ENCODE measurements around the gene VAMP1. TPM values are rescaled to one million over a fixed set of nuclear protein-coding genes. Genes with fewer than 3 reads are reported as not detected.
"Not testable (repeated sequence)": the region's sequence is repeated elsewhere in the genome, so short reads cannot be mapped to it uniquely, and the experiment has no call there.

Gene VAMP1
- total and polyA plus RNA-seq, 9 of the 15 experiments (the other 6 are each of a cell fraction or from before 2014, with no cell fraction given): 0.76 to 13.2 (median 4.2) TPM

GRCh38 chr12:6476489-6476888 lies 6.0 kb upstream of the VAMP1 start:
- Histone ChIP-seq H3K4me2 (ENCODE audit: insufficient read depth, low read length) (no peak overlapping the region), H3K4me1 (replicated peaks in 1 of 2; ENCODE audit: control insufficient read depth in 2 of 2, insufficient read depth in 2 of 2, low read length in 2 of 2) (peaks cover 2 to 5% of the 10 kb centered on the region in 2 experiments; a peak in 3 of 5 replicates), H3K79me2 (ENCODE audit: control insufficient read depth, insufficient read depth, low read length) (no peaks in the 10 kb centered on the region), H3K9ac (ENCODE audit: insufficient read depth in 1 of 2, low read depth in 2 of 2, low read length in 2 of 2) (no peak overlapping the region), H3K27me3 (ENCODE audit: control insufficient read depth in 2 of 2, insufficient read depth in 2 of 2, low read length in 2 of 2) (no peaks in the 10 kb centered on the region), H3K9me1 (ENCODE audit: control insufficient read depth, insufficient read depth, low read length) (no peaks in the 10 kb centered on the region), H2AFZ (ENCODE audit: low read depth, low read length) (no peak overlapping the region), H3K36me3 (ENCODE audit: control insufficient read depth, insufficient read depth, low read length) (no peaks in the 10 kb centered on the region), H3K4me3 (no peak overlapping the region), H3K9me3 (replicated peaks; ENCODE audit: control insufficient read depth, insufficient read depth, low read depth, low read length) (no peaks in the 10 kb centered on the region), H3K27ac (ENCODE audit: extremely low read depth, low read depth, low read length) (no peak overlapping the region), H4K20me1 (replicated peaks; ENCODE audit: control insufficient read depth, insufficient read depth, low read length) (no peaks in the 10 kb centered on the region)
- no peak for DNase-seq (ENCODE audit: extremely low read depth in 1 of 4, low spot score in 3 of 4)
- no peak for TF ChIP-seq ZNF436 (CRISPR knock-in tag; IDR thresholded peaks at IDR 0.05)
- no peak for TF ChIP-seq CEBPG (CRISPR knock-in tag; IDR thresholded peaks at IDR 0.05)
- TF ChIP-seq CEBPG (tag; conservative IDR thresholded peaks at IDR 0.05 in 1 of 2, IDR thresholded peaks at IDR 0.05 in 1 of 2): no peak
- TF ChIP-seq GTF2E2 (tag; IDR thresholded peaks at IDR 0.05): no peak
- no peak for TF ChIP-seq ZKSCAN8 (CRISPR knock-in tag; IDR thresholded peaks at IDR 0.05)
- no peak for TF ChIP-seq FOXA1 (IDR thresholded peaks at IDR 0.05; ENCODE audit: borderline replicate concordance)
- no peak for TF ChIP-seq HMGN3 (IDR thresholded peaks at IDR 0.05; ENCODE audit: borderline replicate concordance, extremely low read depth, insufficient read length, low read depth, low read length)
- no peak for TF ChIP-seq E2F3 (CRISPR knock-in tag; IDR thresholded peaks at IDR 0.05)
- no peak for TF ChIP-seq KLF1 (tag; IDR thresholded peaks at IDR 0.05)
- TF ChIP-seq ATF1 (CRISPR knock-in tag; IDR thresholded peaks at IDR 0.05): no peak
- TF ChIP-seq ATF1 (tag; IDR thresholded peaks at IDR 0.05): no peak
- no peak for TF ChIP-seq RNF2 (IDR thresholded peaks at IDR 0.05)
- intact Hi-C loops (cut with micrococcal nuclease): no loop called here
- no TSS peak for BruUV-seq (replicated peaks)
- in situ Hi-C loops (cut with MboI): no loop called here
- ATAC-seq: no peak
- 20% methylated on average over 3 of the region's 3 CpGs for WGBS (ENCODE audit: insufficient coverage, low coverage, missing lambda C conversion rate)
- FAIRE-seq: no peak
- ChIA-PET CTCF (ENCODE audit: low intra/inter-chr PET ratio) (no interaction called here), POLR2A (no interaction called here)

- H3K4me2 ChIP-seq (ENCODE audit: insufficient read depth, low read length); intact Hi-C loops (cut with micrococcal nuclease); CTCF ChIA-PET (ENCODE audit: low intra/inter-chr PET ratio); POLR2A ChIA-PET; H4K20me1 ChIP-seq (replicated peaks; ENCODE audit: control insufficient read depth, insufficient read depth, low read length); BruUV-seq (replicated peaks); H3K79me2 ChIP-seq (ENCODE audit: control insufficient read depth, insufficient read depth, low read length); H3K9me1 ChIP-seq (ENCODE audit: control insufficient read depth, insufficient read depth, low read length); FAIRE-seq; H2AFZ ChIP-seq (ENCODE audit: low read depth, low read length); DNase-seq (ENCODE audit: extremely low read depth in 1 of 4, low spot score in 3 of 4); H3K27ac ChIP-seq (ENCODE audit: extremely low read depth, low read depth, low read length); H3K4me3 ChIP-seq; H3K9ac ChIP-seq (ENCODE audit: insufficient read depth in 1 of 2, low read depth in 2 of 2, low read length in 2 of 2); H3K36me3 ChIP-seq (ENCODE audit: control insufficient read depth, insufficient read depth, low read length); ATAC-seq; H3K9me3 ChIP-seq (replicated peaks; ENCODE audit: control insufficient read depth, insufficient read depth, low read depth, low read length); in situ Hi-C loops (cut with MboI); H3K27me3 ChIP-seq (ENCODE audit: control insufficient read depth in 2 of 2, insufficient read depth in 2 of 2, low read length in 2 of 2): not testable (repeated sequence)
- H3K4me1 ChIP-seq (replicated peaks in 1 of 2; ENCODE audit: control insufficient read depth in 2 of 2, insufficient read depth in 2 of 2, low read length in 2 of 2): peaks cover 6 to 16% of the 10 kb centered on the region in 2 experiments; a peak in 3 of 5 replicates
- no CpG with 5 or more reads among the region's 48 CpGs for WGBS (ENCODE audit: insufficient coverage, low coverage, missing lambda C conversion rate)
Observed at GRCh38 chr12:6475233-6475975, 4.9 kb upstream of the VAMP1 start.
